Retinal pigment epithelial cell (primary cell): Measurements from ENCODE around the gene PTPN4.

Experiments
- DNase-seq: peaks from one replicate; pipeline ENCODE4 v3.0.0-alpha.2; 2010; ENCODE audit warnings: low read depth
- H3K4me3 ChIP-seq: 2 replicates; pipeline ENCODE4 v1.5.1; 2011; ENCODE audit warnings: mild to moderate bottlenecking, low read length, control low read depth, moderate library complexity
- CTCF ChIP-seq: conservative IDR thresholded peaks from 2 replicates; pipeline ENCODE4 v1.5.1; 2011; ENCODE audit warnings: low read depth, low read length, control low read depth, inconsistent platforms

Gene PTPN4

GRCh38 chr2:119852214-119852613 is 92.5 kb downstream of the PTPN4 start:
- H3K4me3 ChIP-seq: no peak overlapping the region
- no peak for DNase-seq
- TF ChIP-seq CTCF: no peak

- no peak for DNase-seq
- TF ChIP-seq CTCF: no peak
- H3K4me3 ChIP-seq: no peak overlapping the region
These were observed 94.2 kb downstream of the PTPN4 start for GRCh38 chr2:119853777-119854399.

GRCh38 chr2:119856469-119856901 is 96.8 kb downstream of the PTPN4 start:
- DNase-seq: no peak
- TF ChIP-seq CTCF: no peak

GRCh38 chr2:119857742-119858141 is 98.0 kb downstream of the PTPN4 start:
- TF ChIP-seq CTCF: no peak
- no peak for DNase-seq
- no peak overlapping the region for H3K4me3 ChIP-seq

More at GRCh38 chr2:119856469-119856901, 96.8 kb downstream of the PTPN4 start:
- no peak overlapping the region for H3K4me3 ChIP-seq

GRCh38 chr2:119859528-119859927 is 99.8 kb downstream of the PTPN4 start:
- TF ChIP-seq CTCF: no peak
- no peak for DNase-seq
- H3K4me3 ChIP-seq: no peak overlapping the region

- no peak for DNase-seq
- no peak overlapping the region for H3K4me3 ChIP-seq
- TF ChIP-seq CTCF: no peak
These were observed 101.2 kb downstream of the PTPN4 start for GRCh38 chr2:119860924-119861323.

GRCh38 chr2:119862127-119862889 is 102.6 kb downstream of the PTPN4 start:
- no peak for TF ChIP-seq CTCF
- H3K4me3 ChIP-seq: no peak overlapping the region
- no peak for DNase-seq
